Neutrophil (primary cell): ENCODE data around the gene CYP1B1.

ENCODE experiments used
- H3K27ac ChIP-seq: fragments of 200-600 bp; sonication (generic); 2 replicates; pipeline ENCODE4 v1.5.1; 2016; ENCODE audit warnings: mild to moderate bottlenecking, moderate library complexity
- H3K27me3 ChIP-seq: fragments of 200-600 bp; sonication (generic); 2 replicates; pipeline ENCODE4 v1.6.0; 2016; ENCODE audit warnings: mild to moderate bottlenecking
- H3K36me3 ChIP-seq: fragments of 200-600 bp; sonication (generic); 2 replicates; pipeline ENCODE4 v1.5.1; 2017
- H3K4me1 ChIP-seq, 2 experiments: fragments of 200-600 bp in 1 of 2; sonication (generic) in 1 of 2; 1 replicate in 1 of 2; 2 replicates in 1 of 2; pipeline versions ENCODE4 v1.5.1 to v1.6.1; 2013 to 2016; ENCODE audit warnings: low read depth in 1 of 2, low read length in 1 of 2, mild to moderate bottlenecking in 1 of 2, moderate library complexity in 1 of 2; ENCODE audit not compliant: control insufficient read depth in 1 of 2, insufficient read depth in 1 of 2
- H3K4me3 ChIP-seq, 2 experiments: fragments of 200-600 bp in 1 of 2; sonication (generic) in 1 of 2; 1 replicate in 1 of 2; 2 replicates in 1 of 2; pipeline ENCODE4 v1.5.1; 2013 to 2016; ENCODE audit warnings: low read depth in 1 of 2, low read length in 1 of 2, mild to moderate bottlenecking in 1 of 2, moderate library complexity in 1 of 2
- H3K9me3 ChIP-seq: fragments of 200-600 bp; sonication (generic); 2 replicates; pipeline ENCODE4 v1.5.1; 2016
- CTCF ChIP-seq: fragments of 200-600 bp; sonication (generic); IDR thresholded peaks from 2 replicates; pipeline ENCODE4 v1.5.1; 2016; ENCODE audit warnings: antibody characterized with exemption

CYP1B1 gene

GRCh38 chr2:38074764-38075506 is 1.0 kb downstream of the CYP1B1 start:
- no peak for TF ChIP-seq CTCF
- peaks cover 100% of the 10 kb centered on the region for H3K27me3 ChIP-seq
- H3K4me3 ChIP-seq = peak overlapping the region; percentile 65 to 67
- H3K9me3 ChIP-seq = no peaks in the 10 kb centered on the region
- H3K4me1 ChIP-seq = peaks cover 32 to 37% of the 10 kb centered on the region in 2 experiments
- H3K27ac ChIP-seq = no peak overlapping the region
- H3K36me3 ChIP-seq = no peaks in the 10 kb centered on the region

- H3K36me3 ChIP-seq = no peaks in the 10 kb centered on the region
- no peak for TF ChIP-seq CTCF
- H3K4me1 ChIP-seq = peaks cover 32 to 37% of the 10 kb centered on the region in 2 experiments
- H3K4me3 ChIP-seq = peak overlapping the region; percentile 65 to 67
- H3K27ac ChIP-seq = no peak overlapping the region
- no peaks in the 10 kb centered on the region for H3K9me3 ChIP-seq
- H3K27me3 ChIP-seq = peaks cover 100% of the 10 kb centered on the region
Measured at GRCh38 chr2:38074058-38074763, 1.7 kb downstream of the CYP1B1 start.

GRCh38 chr2:38073211-38074057 is 2.5 kb downstream of the CYP1B1 start:
- H3K4me1 ChIP-seq = peaks cover 32 to 37% of the 10 kb centered on the region in 2 experiments
- no peak overlapping the region for H3K27ac ChIP-seq
- H3K4me3 ChIP-seq = no peak overlapping the region
- no peaks in the 10 kb centered on the region for H3K36me3 ChIP-seq
- H3K27me3 ChIP-seq = peaks cover 99% of the 10 kb centered on the region
- no peaks in the 10 kb centered on the region for H3K9me3 ChIP-seq
- no peak for TF ChIP-seq CTCF

GRCh38 chr2:38070438-38070837 is 5.5 kb downstream of the CYP1B1 start:
- H3K27ac ChIP-seq = no peak overlapping the region
- no peak overlapping the region for H3K4me3 ChIP-seq
- H3K36me3 ChIP-seq = no peaks in the 10 kb centered on the region
- peaks cover 76% of the 10 kb centered on the region for H3K27me3 ChIP-seq
- H3K9me3 ChIP-seq = no peaks in the 10 kb centered on the region
- no peak for TF ChIP-seq CTCF
- peaks cover 14 to 15% of the 10 kb centered on the region in 2 experiments for H3K4me1 ChIP-seq

- H3K27ac ChIP-seq = no peak overlapping the region
- H3K4me1 ChIP-seq = no peaks in the 10 kb centered on the region
- TF ChIP-seq CTCF = no peak
- H3K36me3 ChIP-seq = no peaks in the 10 kb centered on the region
- no peaks in the 10 kb centered on the region for H3K9me3 ChIP-seq
- no peak overlapping the region for H3K4me3 ChIP-seq
- peaks cover 70% of the 10 kb centered on the region for H3K27me3 ChIP-seq
Measured at GRCh38 chr2:38068234-38068633, 7.7 kb downstream of the CYP1B1 start.
